ENCODE data around the gene EBLN2.
"Not testable (repeated sequence)": the region's sequence is repeated elsewhere in the genome, so short reads cannot be mapped to it uniquely, and the experiment has no call there.

EBLN2 gene

GRCh38 chr3:73066243-73066642 lies 4.8 kb downstream of the EBLN2 start:
- not testable (repeated sequence) for DNase-seq

- no peak for DNase-seq
Measured at GRCh38 chr3:73068419-73068818, 7.0 kb downstream of the EBLN2 start.

- DNase-seq: no peak
Measured at GRCh38 chr3:73069187-73069586, 7.7 kb downstream of the EBLN2 start.

DNA sequence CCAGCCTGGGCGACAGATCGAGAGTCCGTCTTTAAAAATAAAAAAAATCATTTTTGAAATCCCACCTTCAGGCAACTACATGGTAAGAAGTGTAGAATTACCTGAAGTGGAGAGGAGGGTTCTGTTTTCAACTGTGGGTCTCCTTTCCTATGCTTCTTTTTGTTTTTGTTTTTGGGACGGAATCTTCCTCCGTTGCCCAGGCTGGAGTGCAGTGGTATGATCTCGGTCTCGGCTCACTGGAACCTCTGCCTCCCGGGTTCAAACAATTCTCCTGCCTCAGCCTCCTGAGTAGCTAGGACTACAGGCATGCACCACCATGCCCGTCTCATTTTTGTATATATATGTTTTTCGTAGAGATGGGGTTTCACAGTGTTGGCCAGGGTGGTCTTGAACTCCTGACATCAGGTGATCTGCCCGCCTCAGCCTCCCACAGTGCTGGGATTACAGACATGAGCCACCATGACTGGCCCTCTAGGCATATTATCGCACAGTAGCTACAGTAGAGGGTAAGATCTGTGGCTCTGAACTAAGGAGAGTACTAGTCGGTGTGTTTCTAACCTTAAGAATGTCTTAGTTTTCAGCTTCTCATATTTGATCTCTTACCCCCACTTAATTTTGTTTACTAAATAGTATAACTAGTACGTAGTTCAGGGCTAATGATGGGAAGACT lies 8.5 kb downstream of the EBLN2 start:
- no peak for DNase-seq

GRCh38 chr3:73070675-73071575 lies 9.5 kb downstream of the EBLN2 start:
- DNase-seq: no peak

- no peak for DNase-seq
Measured at GRCh38 chr3:73071952-73072351, 10.5 kb downstream of the EBLN2 start.

DNA sequence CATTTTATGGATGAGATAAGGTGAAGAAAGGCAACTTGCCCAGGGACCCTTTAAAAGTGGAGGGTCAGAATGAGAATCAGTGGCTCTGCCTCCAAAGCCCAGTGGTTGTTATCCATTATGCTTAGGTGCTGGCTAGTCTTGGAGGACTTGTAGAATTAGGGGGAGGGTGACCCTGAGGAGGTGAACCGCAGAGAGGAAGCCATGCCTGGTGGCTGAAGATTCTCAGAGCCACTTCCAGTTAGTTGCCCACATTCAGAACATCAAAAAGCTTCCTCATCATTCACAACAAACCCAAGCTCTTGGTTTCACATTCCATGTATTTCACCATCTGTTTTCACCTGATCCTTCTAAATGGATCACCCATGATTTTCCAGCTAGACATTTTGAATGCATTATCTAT lies 11.2 kb downstream of the EBLN2 start:
- DNase-seq: no peak

GRCh38 chr3:73073091-73073707 lies 11.7 kb downstream of the EBLN2 start:
- no peak for DNase-seq

DNA sequence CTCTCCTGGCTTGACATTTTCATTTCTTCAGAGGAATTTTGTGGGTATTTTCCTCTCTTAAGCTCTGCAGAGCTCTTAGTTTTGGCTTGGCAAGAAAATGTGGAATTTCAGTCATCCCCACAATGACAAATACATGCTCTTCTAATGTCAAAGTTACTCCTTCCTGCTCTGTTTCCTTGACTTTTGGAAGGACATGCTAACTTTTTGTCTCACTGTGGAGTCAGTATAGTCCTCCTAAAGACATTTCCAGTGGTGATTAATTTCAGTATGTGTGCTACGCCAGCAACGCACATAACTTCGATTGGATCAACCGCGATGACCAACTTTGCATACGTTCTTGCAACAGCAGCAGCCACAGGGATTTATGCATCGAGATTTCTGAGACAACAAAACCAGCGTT lies 13.3 kb downstream of the EBLN2 start:
- DNase-seq: no peak

DNA sequence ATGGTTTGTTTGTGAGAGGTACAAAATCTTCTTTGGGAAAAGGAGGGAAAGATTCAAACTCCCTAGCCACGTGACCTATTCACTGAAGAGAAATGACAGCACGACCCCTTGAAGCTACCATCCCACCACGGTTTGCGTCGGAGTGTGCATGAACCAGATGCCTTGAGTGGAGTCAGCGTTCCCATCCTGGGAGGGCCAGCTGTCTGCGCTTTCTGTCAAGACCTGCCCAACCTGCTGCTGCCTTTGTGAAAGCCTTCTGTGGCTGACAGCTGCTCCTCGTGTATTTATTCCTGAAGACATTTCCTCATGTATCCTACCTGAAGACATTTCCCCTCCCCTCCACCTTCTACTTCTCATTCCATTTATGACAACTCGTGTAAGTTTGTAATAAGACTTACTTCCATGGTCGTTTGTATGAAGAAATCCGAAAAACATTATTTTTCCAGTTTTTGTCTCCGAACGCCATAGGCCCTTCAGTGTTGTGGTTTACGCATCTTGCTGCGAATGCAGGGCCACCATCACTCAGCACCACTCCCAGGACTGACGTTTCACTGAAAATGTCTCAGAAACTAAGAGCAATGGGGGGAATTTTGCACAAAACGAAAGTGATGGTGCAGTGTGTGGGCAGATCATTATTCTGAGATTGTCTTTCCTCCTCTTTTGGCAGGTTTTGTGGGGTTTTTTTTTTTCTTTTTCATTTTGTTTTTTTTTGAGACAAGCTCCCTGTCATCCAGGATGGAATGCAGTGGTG lies 18.9 kb downstream of the EBLN2 start:
- no peak for DNase-seq

DNA sequence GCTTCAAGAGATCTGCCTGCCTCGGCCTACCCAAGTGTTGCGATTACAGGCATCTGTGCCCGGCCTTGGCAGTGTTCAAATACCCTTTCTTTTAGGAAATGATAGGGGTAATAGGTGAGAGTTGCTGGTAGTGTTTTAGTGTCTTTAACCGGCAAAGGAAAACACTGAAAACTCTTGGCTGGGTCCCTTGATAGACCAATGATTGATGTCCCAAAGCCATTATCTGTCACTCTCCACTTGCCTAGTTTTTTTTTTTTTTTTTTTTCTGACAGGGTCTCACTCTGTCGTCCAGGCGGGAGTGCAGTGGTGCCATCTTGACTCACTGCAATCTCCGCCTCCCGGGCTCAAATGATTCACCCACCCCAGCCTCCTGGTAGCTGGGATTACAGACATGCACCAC lies 19.7 kb downstream of the EBLN2 start:
- no peak for DNase-seq

DNA sequence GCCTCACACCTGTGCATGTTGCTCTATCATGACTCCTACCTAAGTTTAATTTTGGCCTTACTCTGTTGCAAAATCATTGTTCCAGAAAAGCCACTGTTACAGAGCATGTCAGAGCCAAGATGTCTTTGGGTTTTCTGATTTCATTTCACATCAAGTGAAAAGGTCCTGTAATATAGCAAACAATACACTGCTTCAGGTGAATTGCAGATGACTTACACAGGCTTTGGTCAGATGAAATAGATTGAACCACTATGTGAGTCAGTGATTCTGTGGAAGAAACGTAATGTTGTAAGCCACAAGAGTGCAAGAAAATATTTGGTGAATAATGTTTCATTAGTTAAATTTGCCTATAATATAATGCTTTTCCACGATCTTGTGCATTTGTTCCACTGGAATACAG lies 22.7 kb downstream of the EBLN2 start:
- no peak for DNase-seq

DNA sequence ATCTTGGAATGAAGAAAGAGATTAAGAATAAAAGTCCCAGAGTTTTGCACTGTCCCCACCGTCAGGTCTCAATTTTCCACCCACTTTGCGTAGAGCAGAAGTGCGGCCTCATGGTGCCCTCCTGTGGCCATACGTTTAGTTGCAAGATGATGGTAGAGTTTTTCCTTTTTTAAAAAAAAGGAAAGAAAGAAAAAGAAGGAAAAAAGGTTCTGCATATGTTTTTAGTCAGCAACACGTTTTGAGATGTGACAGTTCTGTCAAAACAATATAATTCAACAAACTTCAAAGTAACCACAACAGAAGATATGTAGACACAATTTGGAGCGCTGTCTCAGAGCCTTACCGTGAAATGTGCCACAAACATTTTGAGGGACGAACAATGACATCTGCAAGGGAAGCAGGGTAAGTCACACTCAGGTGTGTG lies 24.6 kb downstream of the EBLN2 start:
- DNase-seq: peak; percentile 25 to 50

- no peak for DNase-seq
Measured at GRCh38 chr3:73094129-73094528, 32.7 kb downstream of the EBLN2 start.

DNA sequence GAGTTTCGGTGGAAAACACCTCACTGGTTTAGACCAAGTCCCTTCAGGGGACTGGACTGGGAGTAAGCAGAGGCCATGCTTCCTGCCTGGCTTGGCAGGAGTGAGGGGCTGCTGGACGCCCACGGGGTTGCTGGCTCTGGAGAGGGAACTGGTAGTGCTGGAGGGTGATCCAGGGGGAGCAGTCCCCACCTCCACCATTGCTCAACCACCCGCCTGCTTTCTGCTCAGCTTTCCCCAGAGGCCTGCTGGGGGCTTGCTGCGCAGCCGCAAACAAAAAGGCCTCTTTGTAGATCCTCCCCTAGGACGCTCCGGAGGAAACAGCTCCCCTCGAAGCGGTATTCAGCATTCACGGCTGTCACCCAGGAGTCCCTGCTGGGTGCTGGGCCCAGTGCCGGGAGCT lies 33.5 kb downstream of the EBLN2 start:
- no peak for DNase-seq

DNA sequence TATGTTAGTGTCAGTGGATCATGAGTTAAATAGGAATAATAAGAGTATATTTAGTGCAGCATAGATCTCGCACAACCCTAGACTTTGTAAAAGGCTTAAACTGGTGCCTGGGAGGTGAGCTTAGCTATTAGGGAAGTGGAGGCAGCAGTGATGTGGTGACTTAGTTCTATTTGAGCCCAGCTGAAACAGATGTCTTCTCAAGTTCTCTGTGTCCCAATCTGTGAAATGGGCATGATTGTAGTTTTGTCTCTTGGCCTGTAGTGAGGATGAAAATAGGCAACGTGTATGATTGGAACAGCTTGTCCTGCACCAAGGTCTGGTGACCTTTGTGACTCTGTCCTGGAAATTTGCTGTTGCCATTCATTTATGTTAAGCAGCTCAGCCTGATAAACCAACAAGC lies 34.7 kb downstream of the EBLN2 start:
- no peak for DNase-seq

- DNase-seq: no peak
Measured at GRCh38 chr3:73098026-73098425, 36.6 kb downstream of the EBLN2 start.

DNA sequence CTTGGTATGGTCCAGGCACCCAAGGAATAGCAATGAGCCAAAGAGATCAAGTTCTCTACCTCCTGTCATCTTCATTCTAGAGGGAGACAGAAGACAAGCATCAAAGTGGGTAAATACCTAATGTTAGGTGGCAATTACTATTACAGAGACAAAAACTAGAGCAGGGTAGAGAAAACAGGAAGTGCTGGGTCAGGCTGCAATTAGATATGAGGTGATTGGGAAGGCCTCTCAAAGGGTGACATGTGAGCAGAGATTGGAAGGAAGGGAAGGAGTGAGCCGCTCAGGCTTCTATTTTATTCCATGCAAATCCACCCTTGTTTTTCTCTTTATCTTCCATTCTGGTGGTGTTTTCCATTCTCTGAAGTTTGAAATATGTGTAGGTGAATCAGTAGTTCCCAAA lies 37.4 kb downstream of the EBLN2 start:
- no peak for DNase-seq

GRCh38 chr3:73100741-73101559 lies 39.5 kb downstream of the EBLN2 start:
- peak; percentile 64 for DNase-seq

DNA sequence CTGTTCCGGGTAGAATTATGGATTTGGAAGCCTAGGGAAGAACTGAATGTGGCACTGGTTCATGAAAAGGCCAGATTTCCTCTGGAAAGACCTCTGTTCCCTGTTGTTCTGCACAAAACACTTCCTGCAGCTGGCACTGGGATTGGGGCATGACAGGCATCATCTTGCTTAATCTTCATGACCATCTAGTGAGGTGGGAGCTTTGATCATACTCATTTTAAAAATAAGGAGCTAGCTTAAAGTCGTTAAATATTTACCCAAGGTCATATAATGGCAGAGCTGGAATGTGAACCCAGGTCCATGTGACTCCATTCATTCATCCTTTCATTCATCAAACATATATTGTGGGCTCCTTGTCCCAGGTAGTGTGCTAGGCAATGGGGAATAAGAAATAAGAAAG lies 40.4 kb downstream of the EBLN2 start:
- DNase-seq: no peak

- no peak for DNase-seq
Measured at GRCh38 chr3:73107215-73107614, 45.8 kb downstream of the EBLN2 start.

GRCh38 chr3:73107676-73108187 lies 46.3 kb downstream of the EBLN2 start:
- no peak for DNase-seq
